IPS-18a (cell line): Measurements from ENCODE around the gene ZNF654.
"Not testable (repeated sequence)": the region's sequence is repeated elsewhere in the genome, so short reads cannot be mapped to it uniquely, and the experiment has no call there.

Experiments used
- H3K27ac ChIP-seq: one replicate; pipeline ENCODE4 v1.5.1; 2013; ENCODE audit warnings: low read length
- H3K27me3 ChIP-seq: one replicate; pipeline ENCODE4 v1.6.1; 2013; ENCODE audit warnings: mild to moderate bottlenecking, low read length; ENCODE audit not compliant: control insufficient read depth, insufficient read depth
- H3K36me3 ChIP-seq: one replicate; pipeline ENCODE4 v1.6.1; 2013; ENCODE audit warnings: low read depth, low read length; ENCODE audit not compliant: control insufficient read depth
- H3K4me1 ChIP-seq: one replicate; pipeline ENCODE4 v1.6.1; 2013; ENCODE audit warnings: low read depth, low read length; ENCODE audit not compliant: control insufficient read depth
- H3K4me3 ChIP-seq: one replicate; pipeline ENCODE4 v1.5.1; 2013; ENCODE audit warnings: low read length
- H3K9ac ChIP-seq: one replicate; pipeline ENCODE4 v1.6.1; 2013; ENCODE audit warnings: mild to moderate bottlenecking, low read length, moderate library complexity
- H3K9me3 ChIP-seq: one replicate; pipeline ENCODE4 v1.6.1; 2013; ENCODE audit warnings: low read depth, low read length; ENCODE audit not compliant: control insufficient read depth

The ZNF654 gene

DNA sequence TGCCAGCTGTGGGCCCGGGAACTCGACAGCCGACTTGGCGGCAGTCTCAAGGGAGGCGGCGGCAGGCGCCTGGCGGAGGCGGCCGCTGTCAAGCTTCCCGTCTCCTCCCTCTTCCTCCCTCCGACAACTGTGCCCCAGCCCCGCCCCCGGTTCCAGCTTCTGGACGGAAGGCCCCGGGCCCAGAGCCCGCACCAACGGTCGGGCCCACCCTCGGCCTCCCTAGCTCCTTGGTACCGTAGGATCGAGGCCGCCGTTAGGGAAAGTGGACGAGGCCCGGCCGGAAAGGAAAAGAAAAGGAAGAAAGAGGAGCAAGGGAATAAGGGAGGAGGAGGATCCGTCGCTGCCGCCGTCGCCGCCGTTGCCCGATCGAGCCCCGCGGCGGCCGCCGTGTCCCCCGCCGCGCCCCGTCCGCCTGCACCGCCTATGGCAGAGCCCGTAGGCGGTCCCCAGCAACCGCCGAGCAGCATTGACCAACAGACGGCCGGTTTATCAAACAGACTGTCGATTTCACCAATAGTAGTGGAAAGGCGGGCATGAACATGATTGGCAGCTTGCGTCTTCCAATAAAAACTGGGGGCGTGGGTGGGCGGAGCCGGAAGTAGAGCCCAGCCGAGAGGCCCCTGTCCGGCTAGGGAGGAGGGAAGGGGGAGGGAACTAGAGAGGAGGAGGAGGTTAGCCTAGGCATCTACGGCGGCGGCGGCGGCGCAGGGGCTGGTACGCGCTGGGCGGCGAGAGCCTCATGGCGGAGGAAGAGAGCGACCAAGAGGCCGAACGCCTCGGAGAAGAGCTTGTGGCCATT lies at the start of gene ZNF654, which contains the start of gene CGGBP1:
Gene ZNF654 (plus strand): TSS at position 675 of the 799 bp plus-strand sequence. CDS start 65 bp downstream, at position 740.
Gene CGGBP1 (minus strand): TSS at position 425 of the 799 bp plus-strand sequence. CDS start 3,029 bp downstream, outside the sequence.
- peaks cover 24% of the 10 kb centered on the region for H3K36me3 ChIP-seq
- no peak within 1 kb of the TSS for H3K27ac ChIP-seq
- peak within 1 kb of the TSS; percentile 72 for H3K4me3 ChIP-seq
- H3K9ac ChIP-seq: peak within 1 kb of the TSS; percentile 75
- peaks cover 5% of the 10 kb centered on the region for H3K4me1 ChIP-seq
- no peaks in the 10 kb centered on the region for H3K9me3 ChIP-seq
- no peaks in the 10 kb centered on the region for H3K27me3 ChIP-seq

DNA sequence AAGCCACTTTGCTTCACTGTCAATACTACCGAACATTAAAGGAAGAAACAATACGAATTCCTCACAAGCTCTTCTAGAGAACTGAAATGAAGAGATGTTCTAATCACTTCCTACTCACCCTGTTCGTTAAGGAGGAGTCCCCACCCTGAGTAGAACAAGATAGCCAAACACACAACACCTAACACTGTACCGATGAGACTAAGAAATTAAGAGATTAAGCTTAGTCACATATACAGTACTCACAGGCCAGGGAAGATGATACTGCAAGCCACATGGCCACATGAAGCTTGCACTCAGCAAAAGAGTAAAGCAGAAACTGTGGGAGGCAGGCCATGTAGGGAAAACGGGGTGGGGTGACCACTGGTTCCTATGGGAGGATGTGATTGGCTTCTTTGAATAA lies 48.2 kb upstream of the ZNF654 start:
- Histone ChIP-seq H3K36me3 (no peaks in the 10 kb centered on the region), H3K27ac (no peak overlapping the region), H3K27me3 (no peaks in the 10 kb centered on the region), H3K4me3 (no peak overlapping the region), H3K9ac (no peak overlapping the region), H3K9me3 (no peaks in the 10 kb centered on the region), H3K4me1 (no peaks in the 10 kb centered on the region)

DNA sequence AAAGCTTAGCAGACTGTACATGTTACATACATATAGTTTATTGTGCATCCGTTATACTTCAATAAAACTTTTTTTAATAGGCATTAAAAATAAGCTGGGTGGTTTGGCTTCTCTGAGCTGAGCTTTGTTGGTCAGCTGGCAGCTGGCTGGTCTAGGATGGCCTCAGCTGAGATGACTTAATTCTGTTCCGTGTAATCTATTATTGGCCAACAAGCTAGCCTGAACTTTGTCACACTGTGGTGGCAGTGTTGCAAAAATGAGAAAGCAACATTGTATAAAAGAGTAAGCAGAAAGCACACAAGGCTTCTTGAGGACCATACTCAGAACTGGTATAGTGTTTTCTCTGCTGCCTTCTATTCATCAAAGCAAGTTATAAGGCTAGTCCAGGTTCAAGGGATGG lies 45.5 kb upstream of the ZNF654 start:
- H3K9me3 ChIP-seq: no peaks in the 10 kb centered on the region
- H3K9ac ChIP-seq: no peak overlapping the region
- H3K27ac ChIP-seq: no peak overlapping the region
- H3K4me1 ChIP-seq: no peaks in the 10 kb centered on the region
- no peaks in the 10 kb centered on the region for H3K36me3 ChIP-seq
- no peak overlapping the region for H3K4me3 ChIP-seq
- no peaks in the 10 kb centered on the region for H3K27me3 ChIP-seq

DNA sequence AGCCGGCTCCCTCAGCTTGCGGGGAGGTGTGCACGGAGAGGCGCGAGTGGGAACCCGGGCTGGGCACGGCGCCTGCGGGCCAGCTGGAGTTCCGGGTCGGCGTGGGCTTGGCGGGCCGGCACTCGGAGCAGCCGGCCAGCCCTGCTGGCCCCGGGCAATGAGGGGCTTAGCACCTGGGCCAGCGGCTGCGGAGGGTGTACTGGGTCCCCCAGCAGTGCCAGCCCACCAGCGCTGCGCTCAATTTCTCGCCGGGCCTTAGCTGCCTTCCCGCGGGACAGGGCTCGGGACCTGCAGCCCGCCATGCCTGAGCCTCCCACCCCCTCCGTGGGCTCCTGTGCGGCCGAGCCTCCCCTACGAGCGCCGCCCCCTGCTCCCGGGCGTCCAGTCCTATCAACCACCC lies 43.4 kb upstream of the ZNF654 start:
- H3K9ac ChIP-seq, H3K27ac ChIP-seq, H3K27me3 ChIP-seq, H3K36me3 ChIP-seq, H3K9me3 ChIP-seq, H3K4me3 ChIP-seq, H3K4me1 ChIP-seq: not testable (repeated sequence)

DNA sequence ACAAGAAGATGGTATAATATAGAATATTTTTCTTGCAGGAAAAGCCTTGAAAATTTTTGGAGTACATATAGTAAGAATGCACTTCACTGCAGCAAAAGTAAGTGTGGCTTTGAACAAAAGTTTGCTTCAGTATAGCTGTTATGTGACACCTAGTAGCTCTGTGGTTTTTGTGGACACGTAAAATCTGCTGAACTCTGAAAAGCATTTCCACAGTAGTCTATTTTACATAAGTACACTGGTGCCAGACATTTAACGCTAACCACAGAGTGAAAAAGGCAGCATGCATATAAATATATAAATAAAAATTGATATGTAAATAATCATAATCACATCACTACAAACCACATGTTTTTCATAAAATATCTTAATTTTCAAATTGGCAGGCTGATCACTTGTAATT lies 40.0 kb upstream of the ZNF654 start:
- Histone ChIP-seq H3K27me3 (no peaks in the 10 kb centered on the region), H3K27ac (no peak overlapping the region), H3K9ac (no peak overlapping the region), H3K9me3 (no peaks in the 10 kb centered on the region), H3K36me3 (no peaks in the 10 kb centered on the region), H3K4me1 (no peaks in the 10 kb centered on the region), H3K4me3 (no peak overlapping the region)

DNA sequence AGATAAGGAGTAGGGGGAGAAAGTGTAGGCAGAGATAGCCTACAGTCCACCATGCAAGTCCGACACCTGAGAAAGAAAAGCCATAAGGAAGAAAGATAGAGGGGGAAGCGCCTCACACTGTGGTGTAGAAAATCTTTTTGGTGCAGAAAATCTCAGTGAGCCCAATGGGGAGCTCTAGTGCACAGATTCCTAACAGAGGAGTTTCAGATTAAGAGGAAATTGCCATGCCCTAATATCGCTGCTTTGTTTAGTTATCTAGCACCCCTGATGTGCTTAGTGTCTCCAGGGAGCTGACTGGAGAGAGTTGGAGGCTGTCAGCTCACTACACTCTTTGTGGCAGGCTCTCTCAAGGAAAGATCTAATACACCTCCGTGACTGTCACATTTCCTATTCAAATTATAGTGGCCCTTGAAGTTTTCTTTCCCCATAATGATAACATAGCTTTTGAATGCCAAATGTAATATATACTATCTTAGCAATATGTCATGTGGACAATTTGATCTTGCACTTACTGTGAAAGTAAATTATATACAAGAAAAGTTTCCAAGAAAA lies 34.0 kb upstream of the ZNF654 start:
- Histone ChIP-seq H3K9me3 (no peaks in the 10 kb centered on the region), H3K9ac (no peak overlapping the region), H3K27me3 (no peaks in the 10 kb centered on the region), H3K4me3 (no peak overlapping the region), H3K36me3 (no peaks in the 10 kb centered on the region), H3K27ac (no peak overlapping the region), H3K4me1 (no peaks in the 10 kb centered on the region)

DNA sequence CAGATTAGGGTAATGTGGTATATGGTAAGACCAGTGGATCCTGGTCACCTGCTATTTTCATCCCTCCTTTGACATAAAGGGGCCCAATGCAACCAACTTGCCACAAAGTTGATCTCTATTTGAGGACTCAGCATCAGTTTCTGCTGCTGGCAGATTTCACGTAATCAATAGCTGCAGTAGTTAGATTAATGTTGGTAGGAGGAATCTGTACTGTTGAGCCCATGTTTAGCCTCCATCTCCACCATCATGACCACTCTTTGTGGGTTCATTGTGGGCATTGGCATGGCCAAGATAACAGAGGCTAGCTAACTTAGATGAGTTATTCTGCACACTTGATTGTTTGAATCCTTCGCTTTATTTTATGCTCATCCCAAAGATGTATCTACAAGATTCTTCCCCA lies 30.2 kb upstream of the ZNF654 start:
- no peaks in the 10 kb centered on the region for H3K4me1 ChIP-seq
- no peak overlapping the region for H3K9ac ChIP-seq
- no peaks in the 10 kb centered on the region for H3K36me3 ChIP-seq
- no peaks in the 10 kb centered on the region for H3K27me3 ChIP-seq
- no peak overlapping the region for H3K27ac ChIP-seq
- no peaks in the 10 kb centered on the region for H3K9me3 ChIP-seq
- no peak overlapping the region for H3K4me3 ChIP-seq

DNA sequence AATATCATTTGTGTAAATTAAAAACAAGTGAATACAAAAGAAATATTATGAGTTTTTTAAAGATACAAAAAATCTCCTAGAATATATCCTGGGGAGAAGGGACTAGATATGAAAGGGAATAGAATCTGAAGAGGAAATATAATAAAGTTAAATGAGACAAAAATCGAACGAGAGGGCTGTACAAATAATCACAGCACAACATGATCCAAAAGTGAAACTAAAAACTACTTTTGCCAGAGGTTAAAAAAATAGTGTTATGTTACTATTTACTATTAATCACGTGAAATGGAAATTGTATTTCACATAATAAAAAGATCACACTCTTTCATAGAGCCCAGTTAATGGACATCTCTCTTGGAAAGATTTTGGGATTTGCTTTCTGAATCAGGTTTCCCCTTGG lies 28.8 kb upstream of the ZNF654 start:
- Histone ChIP-seq H3K9ac (no peak overlapping the region), H3K27ac (no peak overlapping the region), H3K4me3 (no peak overlapping the region), H3K4me1 (no peaks in the 10 kb centered on the region), H3K9me3 (no peaks in the 10 kb centered on the region), H3K27me3 (no peaks in the 10 kb centered on the region), H3K36me3 (no peaks in the 10 kb centered on the region)

DNA sequence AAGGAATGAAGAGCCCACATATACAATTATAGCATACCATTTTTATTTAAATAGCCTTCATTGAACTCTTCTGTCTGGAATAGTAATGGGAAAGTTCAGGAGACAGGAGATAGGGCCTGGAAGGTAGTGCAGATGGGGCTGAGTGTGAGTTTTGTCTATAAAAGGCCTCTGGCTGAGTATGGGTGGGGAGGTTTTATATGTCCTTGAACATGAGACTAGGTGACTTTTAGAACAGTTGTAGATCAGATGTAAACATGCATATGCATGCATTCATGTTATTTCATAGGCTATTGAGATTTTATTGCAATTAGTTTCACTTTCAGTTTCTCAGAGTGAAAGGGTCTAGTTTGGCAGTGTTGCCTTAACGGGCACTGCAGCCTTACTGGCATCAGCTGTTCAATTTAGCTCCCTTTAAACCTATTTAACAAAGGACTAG lies 27.4 kb upstream of the ZNF654 start:
- Histone ChIP-seq H3K4me1 (no peaks in the 10 kb centered on the region), H3K4me3 (no peak overlapping the region), H3K27ac (no peak overlapping the region), H3K9ac (no peak overlapping the region), H3K27me3 (no peaks in the 10 kb centered on the region), H3K36me3 (no peaks in the 10 kb centered on the region), H3K9me3 (no peaks in the 10 kb centered on the region)

DNA sequence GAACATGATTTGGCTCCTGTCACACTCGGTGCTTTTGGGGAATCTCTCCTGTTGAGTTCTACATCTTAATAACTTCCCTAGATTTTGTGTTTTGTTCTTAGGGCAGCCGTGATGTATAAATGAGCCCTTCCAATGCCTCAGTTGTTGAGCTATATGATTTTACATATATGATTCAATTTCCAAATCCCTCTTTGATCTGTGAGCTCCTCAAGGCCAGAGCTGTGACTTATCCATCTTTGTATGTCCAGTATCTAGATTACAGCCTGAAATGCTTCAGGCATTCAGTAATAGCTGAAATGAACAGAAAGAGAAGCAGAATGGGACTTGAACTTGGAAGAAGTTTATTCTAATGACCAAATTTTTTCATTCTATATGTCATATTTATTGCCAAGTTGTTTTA lies 26.8 kb upstream of the ZNF654 start:
- H3K36me3 ChIP-seq: no peaks in the 10 kb centered on the region
- no peak overlapping the region for H3K27ac ChIP-seq
- H3K4me3 ChIP-seq: no peak overlapping the region
- no peak overlapping the region for H3K9ac ChIP-seq
- H3K4me1 ChIP-seq: no peaks in the 10 kb centered on the region
- H3K9me3 ChIP-seq: no peaks in the 10 kb centered on the region
- no peaks in the 10 kb centered on the region for H3K27me3 ChIP-seq

DNA sequence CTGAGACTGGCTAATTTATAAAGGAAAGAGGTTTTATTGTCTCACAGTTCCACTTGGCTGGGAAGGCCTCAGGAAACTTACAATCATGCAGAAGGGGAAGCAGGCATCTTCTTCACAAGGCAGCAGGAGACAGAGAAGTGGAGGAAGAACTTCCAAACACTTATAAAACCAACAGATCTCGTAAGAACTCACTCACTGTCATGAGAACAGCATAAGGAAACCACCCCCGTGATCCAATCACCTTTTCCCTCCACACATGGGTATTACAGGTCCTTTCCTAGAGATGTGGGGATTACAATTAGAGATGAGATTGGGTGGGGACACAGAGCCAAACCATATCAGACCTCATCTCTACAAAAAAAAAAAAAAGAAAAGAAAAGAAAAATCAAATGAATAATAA lies 26.0 kb upstream of the ZNF654 start:
- no peaks in the 10 kb centered on the region for H3K4me1 ChIP-seq
- no peak overlapping the region for H3K4me3 ChIP-seq
- H3K36me3 ChIP-seq: no peaks in the 10 kb centered on the region
- no peaks in the 10 kb centered on the region for H3K27me3 ChIP-seq
- H3K27ac ChIP-seq: no peak overlapping the region
- H3K9me3 ChIP-seq: no peaks in the 10 kb centered on the region
- no peak overlapping the region for H3K9ac ChIP-seq

DNA sequence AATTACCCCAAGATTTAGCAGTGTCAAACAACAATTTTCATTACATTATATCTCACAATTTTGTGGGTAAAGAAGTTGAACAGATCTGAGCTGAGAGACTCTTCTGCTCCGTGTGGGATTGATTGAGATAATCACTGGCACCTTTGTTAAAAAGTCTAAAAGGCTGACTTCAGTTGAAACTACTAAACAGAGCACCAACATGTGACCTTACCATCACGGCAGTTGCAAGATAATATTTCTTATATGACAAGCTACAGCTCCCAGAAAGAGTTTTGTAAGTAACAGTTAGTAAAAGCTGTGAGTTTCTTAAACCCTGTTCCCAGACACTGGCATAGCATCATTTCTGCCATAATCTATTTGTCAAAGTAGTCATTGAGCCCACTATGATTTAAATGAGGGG lies 25.2 kb upstream of the ZNF654 start:
- Histone ChIP-seq H3K27ac (no peak overlapping the region), H3K27me3 (no peaks in the 10 kb centered on the region), H3K9me3 (no peaks in the 10 kb centered on the region), H3K4me1 (no peaks in the 10 kb centered on the region), H3K4me3 (no peak overlapping the region), H3K9ac (no peak overlapping the region), H3K36me3 (no peaks in the 10 kb centered on the region)
